GM10248 (cell line): ENCODE measurements around the gene SMPD3.

Source experiments
- CTCF ChIA-PET: fragments of 300-600 bp; sonication (Branson Sonifier 250); formaldehyde crosslinking; extraction: SDS; loops from one replicate; lab custom pipeline; 2021; ENCODE audit warnings: antibody characterized with exemption; lab: Yijun Ruan, JAX
- POLR2A ChIA-PET: fragments of 350-650 bp; sonication (Branson Sonifier 250); formaldehyde crosslinking; extraction: SDS; loops from one replicate; lab custom pipeline; 2020; ENCODE audit warnings: antibody characterized with exemption; lab: Yijun Ruan, JAX
- DNase-seq: peaks from one replicate; pipeline ENCODE4 v3.0.0; 2012; ENCODE audit errors: extremely low spot score
- TF ChIP-seq, protein P1 (sequence below): IDR thresholded peaks from 2 replicates; pipeline ENCODE4 v1.5.1; 2012; ENCODE audit warnings: mild to moderate bottlenecking, low read depth; ENCODE audit errors: extremely low read depth, missing control alignments, control extremely low read depth

Gene SMPD3

DNA sequence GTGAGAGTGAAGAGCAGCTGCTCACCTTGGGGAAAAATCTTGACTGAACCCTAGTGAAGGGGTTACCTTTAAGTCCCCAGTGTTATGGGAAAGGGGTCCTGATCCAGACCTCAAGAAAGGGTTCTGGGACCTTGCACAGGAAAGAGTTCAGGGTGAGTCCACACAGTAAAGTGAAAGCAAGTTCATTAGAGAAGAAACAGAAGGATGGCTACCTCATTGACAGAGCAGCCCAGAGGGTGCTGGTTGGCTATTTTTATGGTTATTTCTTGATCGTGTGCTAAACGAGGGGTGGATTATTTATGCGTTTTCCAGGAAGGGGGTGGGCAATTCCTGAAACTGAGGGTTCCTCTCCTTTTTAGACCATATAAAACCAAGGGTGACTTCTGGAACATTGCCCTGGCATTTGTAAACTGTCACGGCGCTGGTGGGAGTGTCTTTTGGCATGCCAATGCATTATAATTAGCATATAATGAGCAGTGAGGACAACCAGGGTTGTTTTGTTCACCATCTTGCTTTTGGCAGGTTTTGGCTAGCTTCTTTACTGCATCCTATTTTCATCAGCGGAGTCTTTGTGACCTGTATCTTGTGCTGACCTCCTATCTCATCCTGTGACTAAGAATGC, 58.4 kb downstream of the SMPD3 start:
- no peak for DNase-seq
- ChIA-PET CTCF (interaction anchor here (2.0 to 2.3 kb wide), 2 partner anchors 8 to 131 kb away, joined by 5 to 10 read pairs; no protein-coding TSS in a partner anchor), POLR2A (no interaction called here)
- TF ChIP-seq, protein P1, sequence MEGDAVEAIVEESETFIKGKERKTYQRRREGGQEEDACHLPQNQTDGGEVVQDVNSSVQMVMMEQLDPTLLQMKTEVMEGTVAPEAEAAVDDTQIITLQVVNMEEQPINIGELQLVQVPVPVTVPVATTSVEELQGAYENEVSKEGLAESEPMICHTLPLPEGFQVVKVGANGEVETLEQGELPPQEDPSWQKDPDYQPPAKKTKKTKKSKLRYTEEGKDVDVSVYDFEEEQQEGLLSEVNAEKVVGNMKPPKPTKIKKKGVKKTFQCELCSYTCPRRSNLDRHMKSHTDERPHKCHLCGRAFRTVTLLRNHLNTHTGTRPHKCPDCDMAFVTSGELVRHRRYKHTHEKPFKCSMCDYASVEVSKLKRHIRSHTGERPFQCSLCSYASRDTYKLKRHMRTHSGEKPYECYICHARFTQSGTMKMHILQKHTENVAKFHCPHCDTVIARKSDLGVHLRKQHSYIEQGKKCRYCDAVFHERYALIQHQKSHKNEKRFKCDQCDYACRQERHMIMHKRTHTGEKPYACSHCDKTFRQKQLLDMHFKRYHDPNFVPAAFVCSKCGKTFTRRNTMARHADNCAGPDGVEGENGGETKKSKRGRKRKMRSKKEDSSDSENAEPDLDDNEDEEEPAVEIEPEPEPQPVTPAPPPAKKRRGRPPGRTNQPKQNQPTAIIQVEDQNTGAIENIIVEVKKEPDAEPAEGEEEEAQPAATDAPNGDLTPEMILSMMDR: no peak

DNA sequence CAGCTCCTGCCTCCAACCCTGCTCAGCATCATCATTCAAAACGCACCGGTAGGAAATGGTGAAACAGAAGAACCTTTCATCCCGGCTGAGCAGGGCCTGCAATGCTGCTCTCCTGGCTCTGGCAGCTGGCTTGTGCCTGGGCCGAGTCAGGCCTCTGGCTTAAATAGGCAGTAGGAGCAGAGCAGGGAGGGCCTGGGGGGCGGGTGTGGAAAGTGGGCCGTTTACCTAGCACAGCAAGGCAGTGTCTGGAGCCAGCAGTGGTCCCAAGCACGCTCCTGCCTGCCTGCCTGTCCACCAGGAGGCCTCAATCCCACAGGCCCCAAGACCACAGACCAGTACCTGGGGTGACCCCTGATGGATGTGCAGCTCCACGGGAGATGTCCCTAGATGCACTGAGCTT, 59.3 kb downstream of the SMPD3 start:
- ChIA-PET CTCF (interaction anchor here (2.0 to 2.3 kb wide), 2 partner anchors 7 to 132 kb away, joined by 5 to 10 read pairs; no protein-coding TSS in a partner anchor), POLR2A (no interaction called here)
- TF ChIP-seq, protein P1: no peak
- DNase-seq: no peak

DNA sequence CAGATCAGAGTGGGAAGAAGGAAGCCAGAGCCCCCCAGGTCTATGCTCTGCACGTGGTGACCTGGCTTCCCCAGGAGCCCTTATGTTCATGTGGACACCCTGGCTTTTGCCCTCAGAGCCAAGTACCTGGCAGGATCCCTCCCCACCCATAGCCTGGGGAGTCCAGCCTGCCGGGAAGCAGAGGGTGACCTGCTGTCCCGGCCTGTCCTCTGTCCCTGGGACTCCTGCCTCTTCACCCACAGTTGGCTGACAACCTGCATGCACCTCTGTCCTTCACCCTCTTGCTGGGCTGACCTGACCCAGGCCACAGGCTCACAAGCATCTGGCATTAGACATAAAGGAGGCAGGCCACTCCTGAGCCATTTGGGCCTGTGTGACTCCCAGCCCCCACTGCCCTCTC, 60.2 kb downstream of the SMPD3 start:
- DNase-seq: no peak
- ChIA-PET CTCF (interaction anchor here (2.0 kb wide), 1 partner anchor 132 kb away, joined by 5 read pairs; no protein-coding TSS in a partner anchor), POLR2A (no interaction called here)
- TF ChIP-seq, protein P1: no peak

DNA sequence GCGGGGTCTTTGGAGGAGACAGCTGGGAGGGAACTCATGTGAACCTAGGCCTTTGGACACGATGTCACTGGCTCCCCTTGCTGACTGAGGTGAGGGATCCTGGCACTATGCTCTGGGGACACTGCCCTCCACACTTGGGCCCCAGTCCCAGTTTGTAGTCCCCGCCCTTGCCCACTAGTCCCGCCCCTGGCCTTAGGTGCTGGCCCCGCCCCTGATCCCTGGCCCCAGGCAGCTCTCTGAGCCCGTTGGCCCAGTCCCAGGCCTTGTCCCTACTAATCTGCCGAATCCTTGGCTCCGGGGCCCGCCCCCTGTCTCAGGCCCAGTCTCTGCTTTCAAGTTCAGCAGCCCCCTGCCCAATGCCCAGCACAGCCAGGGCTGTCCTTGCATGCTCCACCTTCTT, 61.0 kb downstream of the SMPD3 start:
- CTCF ChIA-PET: interaction anchor here (4.0 kb wide), 1 partner anchor 10 kb away, joined by 20 read pairs; no protein-coding TSS in a partner anchor
- DNase-seq: no peak
- TF ChIP-seq, protein P1: no peak
- POLR2A ChIA-PET: no interaction called here

DNA sequence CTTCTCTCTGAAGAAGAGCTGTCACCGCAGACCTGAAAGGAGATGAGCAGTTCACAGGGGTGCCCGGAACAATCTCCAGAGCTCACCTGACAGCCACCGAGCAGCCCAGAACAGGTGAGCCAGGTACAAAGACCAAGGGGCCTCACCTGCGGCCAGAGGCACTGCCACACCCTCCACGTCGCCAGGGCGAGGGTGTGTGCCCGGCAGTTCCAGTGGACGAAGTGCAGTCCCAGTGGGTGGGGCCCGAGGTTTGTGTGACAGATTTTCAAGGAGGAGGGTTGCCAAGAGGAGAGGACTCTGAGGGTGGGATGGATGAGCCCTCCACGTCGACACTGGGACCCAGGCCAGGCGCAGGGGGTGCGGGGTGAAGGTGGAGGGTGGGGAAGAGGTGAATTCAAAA, 61.7 kb downstream of the SMPD3 start:
- POLR2A ChIA-PET: no interaction called here
- no peak for DNase-seq
- TF ChIP-seq, protein P1: no peak
- CTCF ChIA-PET: interaction anchor here (0.9 to 4.0 kb wide), 4 partner anchors 8 to 124 kb away, joined by 3 to 20 read pairs (median 3); no protein-coding TSS in a partner anchor

DNA sequence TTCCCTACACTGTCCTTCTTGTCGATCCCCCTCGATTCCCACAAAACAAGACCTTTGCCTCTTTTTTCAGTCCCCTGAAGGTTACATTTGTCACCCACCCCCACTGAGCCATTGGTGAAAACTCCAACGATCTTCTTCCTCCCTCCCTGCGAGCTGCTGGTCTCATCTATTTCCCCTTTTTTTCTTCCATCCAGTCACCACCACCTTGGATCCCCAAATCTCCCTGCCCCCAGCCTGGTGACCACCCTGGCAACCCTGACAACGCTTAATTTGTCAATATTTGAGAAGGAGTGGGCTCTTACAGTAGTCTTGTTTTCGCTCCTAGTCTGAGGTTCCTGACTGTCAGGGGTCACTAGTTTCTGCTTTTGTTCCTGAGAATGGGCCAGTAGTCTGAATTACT, 62.9 kb downstream of the SMPD3 start:
- TF ChIP-seq, protein P1: no peak
- no peak for DNase-seq
- ChIA-PET POLR2A (no interaction called here), CTCF (interaction anchor here (0.9 to 4.0 kb wide), 4 partner anchors 10 to 56 kb away, joined by 3 to 20 read pairs (median 3); no protein-coding TSS in a partner anchor)
